Osteocyte (in vitro differentiated cells): ENCODE results near the gene SLC39A11. TPM values are rescaled to one million over a fixed set of nuclear protein-coding genes. Genes with fewer than 3 reads are reported as not detected.

ENCODE experiments used
- DNase-seq: peaks from one replicate; pipeline ENCODE4 v3.0.0; 2021; ENCODE audit warnings: mixed read lengths; ENCODE audit not compliant: unreplicated experiment; ENCODE audit errors: extremely low spot score
- H3K27ac Mint-ChIP-seq: one replicate; pipeline ENCODE4 v1.8.0; 2021; ENCODE audit warnings: mild to moderate bottlenecking, mixed read lengths; ENCODE audit not compliant: unreplicated experiment
- H3K27me3 Mint-ChIP-seq: one replicate; pipeline ENCODE4 v1.8.0; 2021; ENCODE audit warnings: mixed read lengths; ENCODE audit not compliant: unreplicated experiment
- H3K36me3 Mint-ChIP-seq: one replicate; pipeline ENCODE4 v1.8.0; 2021; ENCODE audit warnings: mixed read lengths; ENCODE audit not compliant: unreplicated experiment
- H3K4me1 Mint-ChIP-seq: one replicate; pipeline ENCODE4 v1.8.0; 2021; ENCODE audit warnings: mixed read lengths; ENCODE audit not compliant: unreplicated experiment
- H3K4me3 Mint-ChIP-seq: one replicate; pipeline ENCODE4 v1.8.0; 2021; ENCODE audit warnings: mild to moderate bottlenecking, moderate library complexity, mixed read lengths; ENCODE audit not compliant: unreplicated experiment
- H3K9me3 Mint-ChIP-seq: one replicate; pipeline ENCODE4 v1.8.0; 2021; ENCODE audit warnings: mixed read lengths; ENCODE audit not compliant: unreplicated experiment
- CTCF ChIP-seq: fragments of 200-600 bp; sonication (generic); IDR thresholded peaks from 2 replicates; pipeline ENCODE4 v1.5.0; 2021; ENCODE audit warnings: antibody characterized with exemption, mild to moderate bottlenecking, moderate library complexity
- total RNA-seq: library from RNA; stranded (reverse); gene quantifications from 2 replicates; pipeline ENCODE4 v1.2.1, GENCODE V29; 2021

The SLC39A11 gene
- total RNA-seq, 1 donor from 2014 or later = 50.2 TPM

DNA sequence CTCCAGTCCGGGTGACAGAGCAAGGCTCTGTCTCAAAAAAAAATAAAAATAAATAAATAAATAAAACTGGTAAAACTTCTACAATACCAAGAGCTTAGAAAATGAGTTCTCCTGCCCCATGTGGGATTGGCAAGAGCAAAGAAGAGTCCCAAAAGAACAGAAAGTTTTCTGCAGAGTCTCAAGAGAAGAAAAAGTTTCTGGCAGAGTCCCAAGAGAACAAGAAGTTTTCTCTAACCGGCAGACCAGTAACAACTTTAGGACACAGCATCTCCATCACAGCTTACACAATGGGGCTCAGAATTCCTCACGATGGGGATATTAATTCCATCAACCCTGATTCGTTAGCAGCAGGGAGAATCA is 1.1 kb downstream of the SLC39A11 start:
- Mint-ChIP-seq H3K9me3 (no peaks in the 10 kb centered on the region), H3K27ac (peak overlapping the region; percentile 94), H3K36me3 (peaks cover 9% of the 10 kb centered on the region), H3K4me3 (peak overlapping the region; percentile 100), H3K27me3 (no peaks in the 10 kb centered on the region), H3K4me1 (peaks cover 31% of the 10 kb centered on the region)
- DNase-seq = no peak
- TF ChIP-seq CTCF = no peak

GRCh38 chr17:73090396-73091202 is 1.9 kb downstream of the SLC39A11 start:
- Mint-ChIP-seq H3K4me3 (no peak overlapping the region), H3K36me3 (peaks cover 15% of the 10 kb centered on the region), H3K4me1 (peaks cover 31% of the 10 kb centered on the region), H3K27ac (no peak overlapping the region), H3K27me3 (no peaks in the 10 kb centered on the region), H3K9me3 (no peaks in the 10 kb centered on the region)
- DNase-seq = no peak
- no peak for TF ChIP-seq CTCF

GRCh38 chr17:73089322-73090317 is 2.9 kb downstream of the SLC39A11 start:
- Mint-ChIP-seq H3K4me3 (no peak overlapping the region), H3K4me1 (peaks cover 31% of the 10 kb centered on the region), H3K9me3 (no peaks in the 10 kb centered on the region), H3K27ac (peak overlapping the region; percentile 31), H3K36me3 (peaks cover 18% of the 10 kb centered on the region), H3K27me3 (no peaks in the 10 kb centered on the region)
- no peak for DNase-seq
- TF ChIP-seq CTCF = no peak

GRCh38 chr17:73088561-73088960 is 3.9 kb downstream of the SLC39A11 start:
- Mint-ChIP-seq H3K36me3 (peaks cover 26% of the 10 kb centered on the region), H3K9me3 (peaks cover 3% of the 10 kb centered on the region), H3K27ac (no peak overlapping the region), H3K27me3 (no peaks in the 10 kb centered on the region), H3K4me1 (peaks cover 31% of the 10 kb centered on the region), H3K4me3 (no peak overlapping the region)
- DNase-seq = no peak
- no peak for TF ChIP-seq CTCF

DNA sequence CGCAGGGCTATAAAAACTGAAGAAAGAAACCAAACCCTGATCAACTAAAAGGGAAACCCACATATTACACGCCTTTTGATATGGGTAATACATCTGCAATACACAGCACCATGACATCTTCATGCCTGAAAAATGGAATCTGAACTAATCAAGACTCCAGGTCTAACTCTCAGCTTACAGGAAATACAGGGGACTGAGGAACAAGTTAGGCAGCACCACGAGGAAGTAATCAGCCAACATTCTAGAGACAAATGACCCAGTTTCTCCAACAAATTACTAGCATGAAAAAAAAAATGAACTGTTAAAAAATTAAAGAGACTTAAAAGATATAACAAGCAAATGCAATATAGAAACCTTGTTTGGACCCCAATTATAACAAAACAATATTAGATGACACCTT is 9.1 kb downstream of the SLC39A11 start:
- Mint-ChIP-seq H3K27ac (no peak overlapping the region), H3K4me1 (no peaks in the 10 kb centered on the region), H3K27me3 (no peaks in the 10 kb centered on the region), H3K9me3 (peaks cover 13% of the 10 kb centered on the region), H3K36me3 (peaks cover 59% of the 10 kb centered on the region), H3K4me3 (no peak overlapping the region)
- no peak for DNase-seq
- TF ChIP-seq CTCF = no peak
